IMR-90 (cell line): ENCODE data around the gene MUC5AC.

Experiments
- BHLHE40 ChIP-seq: fragments of 150-350 bp; IDR thresholded peaks from 2 replicates; pipeline ENCODE4 v1.6.1; 2016; ENCODE audit warnings: mild to moderate bottlenecking, low read depth, low read length
- CTCF ChIP-seq: conservative IDR thresholded peaks from 2 replicates; pipeline ENCODE4 v1.5.1; 2012; ENCODE audit warnings: mild to moderate bottlenecking, low read depth, low read length, improper control_type of control experiment
- FOS ChIP-seq: fragments of 150-350 bp; IDR thresholded peaks from 2 replicates; pipeline ENCODE4 v1.6.1; 2016; ENCODE audit warnings: low read depth, low read length
- MAFK ChIP-seq: IDR thresholded peaks from 2 replicates; pipeline ENCODE4 v1.6.1; 2012; ENCODE audit warnings: low read depth, low read length, improper control_type of control experiment
- MAZ ChIP-seq: IDR thresholded peaks from 2 replicates; pipeline ENCODE4 v1.6.1; 2012; ENCODE audit warnings: low read depth, mild to moderate bottlenecking, low read length, improper control_type of control experiment, moderate library complexity, borderline replicate concordance
- MXI1 ChIP-seq: IDR thresholded peaks from 2 replicates; pipeline ENCODE4 v1.6.1; 2012; ENCODE audit warnings: low read depth, mild to moderate bottlenecking, low read length, moderate library complexity, borderline replicate concordance
- POLR2A ChIP-seq: IDR thresholded peaks from 2 replicates; pipeline ENCODE4 v1.6.1; 2012; ENCODE audit warnings: mild to moderate bottlenecking, low read depth, low read length
- RAD21 ChIP-seq: IDR thresholded peaks from 2 replicates; pipeline ENCODE4 v1.6.1; 2012; ENCODE audit warnings: low read length, improper control_type of control experiment
- RCOR1 ChIP-seq: IDR thresholded peaks from 2 replicates; pipeline ENCODE4 v1.6.1; 2012; ENCODE audit warnings: mild to moderate bottlenecking, low read length, improper control_type of control experiment; ENCODE audit not compliant: insufficient replicate concordance
- RFX5 ChIP-seq: IDR thresholded peaks from 2 replicates; pipeline ENCODE4 v1.8.0; 2012; ENCODE audit warnings: low read depth, mild to moderate bottlenecking, low read length, moderate library complexity
- USF2 ChIP-seq: fragments of 150-350 bp; IDR thresholded peaks from 2 replicates; pipeline ENCODE4 v1.6.1; 2017; ENCODE audit warnings: mild to moderate bottlenecking, antibody characterized with exemption, low read length, low read depth

GRCh38 chr11:1204381-1205101 lies 46.8 kb downstream of the MUC5AC start:
- TF ChIP-seq MXI1 (no peak), POLR2A (no peak), CTCF (no peak), MAFK (no peak), RAD21 (no peak), RFX5 (no peak), RCOR1 (no peak), USF2 (no peak), FOS (no peak), MAZ (no peak), BHLHE40 (no peak)
